Iris pigment epithelial cell (primary cell): ENCODE measurements around the gene ZNF778.
"Not testable (repeated sequence)": the region's sequence is repeated elsewhere in the genome, so short reads cannot be mapped to it uniquely, and the experiment has no call there.

Experiments used
- DNase-seq: peaks from one replicate; pipeline ENCODE4 v3.0.0-alpha.2; 2011; ENCODE audit warnings: low read depth

ZNF778 gene

DNA sequence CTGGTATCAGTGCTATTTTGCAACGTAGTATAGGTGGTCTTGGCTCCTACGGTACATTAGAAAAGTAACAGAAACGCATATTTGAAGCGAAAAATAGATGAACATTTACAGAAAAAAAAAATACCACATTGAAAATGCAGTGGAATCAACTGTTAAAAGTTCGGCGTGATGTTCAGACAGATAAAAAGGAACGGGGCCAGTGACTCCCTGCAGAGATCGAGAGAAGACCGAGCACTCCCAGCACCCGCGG is 440 bp upstream of the ZNF778 start:
- DNase-seq, result no peak

DNA sequence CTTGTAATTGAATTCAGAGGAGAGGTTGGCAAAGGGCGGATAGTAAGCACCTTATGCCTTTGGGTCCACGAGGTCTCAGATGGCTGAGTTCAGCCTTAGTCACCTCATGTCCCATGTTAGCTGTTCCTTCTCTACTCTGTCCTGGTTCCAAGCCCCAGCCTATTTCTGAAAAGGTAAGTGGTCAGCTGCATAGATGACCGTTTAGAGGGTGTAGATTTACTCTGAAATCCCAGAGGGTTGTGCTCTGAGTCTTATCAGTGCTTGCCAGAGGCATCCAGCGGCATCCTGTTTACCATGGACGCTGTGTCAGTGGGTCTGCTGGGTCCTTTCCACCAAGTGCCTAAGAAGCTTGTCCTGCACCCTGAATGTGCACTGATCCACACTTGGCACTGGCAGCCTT is 1.9 kb downstream of the ZNF778 start:
- no peak for DNase-seq

DNA sequence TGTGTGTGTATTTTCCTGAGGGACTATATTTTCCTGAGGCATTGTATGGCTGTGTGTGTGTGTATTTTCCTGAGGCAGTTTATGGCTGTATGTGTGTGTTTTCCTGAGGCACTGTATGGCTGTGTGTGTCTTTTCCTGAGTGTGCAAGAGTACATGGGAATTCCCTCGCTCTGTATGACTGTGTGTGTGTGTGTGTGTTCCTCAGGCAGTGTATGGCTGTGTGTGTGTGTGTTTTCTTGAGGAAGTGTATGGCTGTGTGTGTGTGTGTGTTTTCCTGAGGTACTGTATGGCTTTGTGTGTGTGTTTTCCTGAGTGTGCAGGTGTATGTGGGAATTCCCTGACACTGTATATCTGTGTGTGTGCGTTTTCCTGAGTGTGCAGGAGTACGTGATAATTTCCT is 4.1 kb downstream of the ZNF778 start:
- no peak for DNase-seq

DNA sequence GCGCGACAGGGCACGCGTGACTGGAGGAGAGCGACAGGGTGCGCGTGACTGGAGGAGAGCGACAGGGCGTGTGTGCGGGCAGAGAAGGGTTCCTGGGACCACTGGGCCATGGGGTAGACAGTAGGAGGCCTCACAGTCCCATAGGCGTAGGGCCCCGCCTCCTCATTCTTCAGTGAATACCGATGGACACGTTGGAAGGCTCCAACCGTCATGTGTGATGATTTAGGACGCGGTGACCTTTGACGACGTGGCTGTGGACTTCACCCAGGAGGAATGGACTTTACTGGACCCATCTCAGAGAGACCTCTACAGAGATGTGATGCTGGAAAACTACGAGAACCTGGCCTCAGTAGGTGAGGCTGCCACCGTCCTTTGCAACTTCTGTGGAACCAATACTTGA is 5.4 kb downstream of the ZNF778 start:
- DNase-seq, result no peak

DNA sequence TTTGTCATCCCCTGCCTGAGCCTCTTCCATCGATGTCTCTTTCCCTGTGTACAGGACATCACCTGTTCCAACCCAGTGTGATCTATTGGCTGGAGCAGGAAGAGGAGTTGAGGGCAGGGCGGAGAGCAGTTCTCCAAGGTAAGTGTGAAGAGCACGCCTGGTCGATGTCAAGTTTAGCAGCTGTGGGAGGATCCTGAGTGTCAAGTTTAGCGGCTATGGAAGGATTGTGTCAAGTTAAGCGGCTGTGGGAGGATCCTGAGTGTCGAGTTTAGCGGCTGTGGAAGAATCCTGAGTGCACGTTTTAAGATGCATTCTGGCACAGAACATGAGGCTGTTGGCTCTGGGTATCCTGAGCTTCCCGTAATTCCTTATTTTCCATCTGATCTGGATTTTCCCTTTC is 7.2 kb downstream of the ZNF778 start:
- no peak for DNase-seq

DNA sequence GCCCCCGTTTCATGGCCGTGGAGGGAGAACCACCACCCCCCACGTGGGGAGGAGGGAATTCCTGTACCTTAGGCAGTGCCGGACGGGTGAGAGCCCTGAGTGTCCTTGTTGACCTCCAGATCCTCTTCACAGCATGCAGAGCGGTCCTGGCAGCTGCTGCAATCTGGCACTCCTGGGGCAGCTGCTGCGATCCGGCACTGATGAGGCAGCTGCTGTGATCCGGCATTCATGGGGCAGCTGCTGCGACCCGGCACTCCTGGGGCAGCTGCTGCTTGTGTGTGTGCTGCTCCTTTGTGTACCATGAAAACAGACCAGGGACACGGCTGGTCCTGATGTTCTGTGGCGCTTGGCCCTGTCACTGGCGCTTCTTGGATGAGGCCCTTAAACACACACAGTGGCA is 12.8 kb downstream of the ZNF778 start:
- DNase-seq, result no peak

DNA sequence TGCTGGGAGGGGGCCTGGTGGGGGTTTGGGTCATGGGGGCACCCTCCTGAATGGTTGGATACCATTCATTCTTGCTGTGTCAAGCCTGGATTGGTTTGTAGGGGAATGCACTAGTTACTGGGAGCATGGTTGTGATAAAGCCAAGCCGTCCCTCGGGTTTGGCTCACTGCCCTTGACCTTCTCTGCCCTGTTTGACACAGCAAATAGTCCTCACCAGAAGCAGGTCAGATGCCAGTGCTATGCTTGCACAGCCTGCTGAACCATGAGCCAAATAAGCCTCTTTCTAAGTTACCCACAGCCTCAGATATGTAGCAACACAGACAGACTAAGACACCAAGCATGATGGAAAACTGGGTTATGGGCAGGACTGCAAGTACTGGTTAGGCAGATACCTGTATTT is 14.6 kb downstream of the ZNF778 start:
- DNase-seq, result no peak

DNA sequence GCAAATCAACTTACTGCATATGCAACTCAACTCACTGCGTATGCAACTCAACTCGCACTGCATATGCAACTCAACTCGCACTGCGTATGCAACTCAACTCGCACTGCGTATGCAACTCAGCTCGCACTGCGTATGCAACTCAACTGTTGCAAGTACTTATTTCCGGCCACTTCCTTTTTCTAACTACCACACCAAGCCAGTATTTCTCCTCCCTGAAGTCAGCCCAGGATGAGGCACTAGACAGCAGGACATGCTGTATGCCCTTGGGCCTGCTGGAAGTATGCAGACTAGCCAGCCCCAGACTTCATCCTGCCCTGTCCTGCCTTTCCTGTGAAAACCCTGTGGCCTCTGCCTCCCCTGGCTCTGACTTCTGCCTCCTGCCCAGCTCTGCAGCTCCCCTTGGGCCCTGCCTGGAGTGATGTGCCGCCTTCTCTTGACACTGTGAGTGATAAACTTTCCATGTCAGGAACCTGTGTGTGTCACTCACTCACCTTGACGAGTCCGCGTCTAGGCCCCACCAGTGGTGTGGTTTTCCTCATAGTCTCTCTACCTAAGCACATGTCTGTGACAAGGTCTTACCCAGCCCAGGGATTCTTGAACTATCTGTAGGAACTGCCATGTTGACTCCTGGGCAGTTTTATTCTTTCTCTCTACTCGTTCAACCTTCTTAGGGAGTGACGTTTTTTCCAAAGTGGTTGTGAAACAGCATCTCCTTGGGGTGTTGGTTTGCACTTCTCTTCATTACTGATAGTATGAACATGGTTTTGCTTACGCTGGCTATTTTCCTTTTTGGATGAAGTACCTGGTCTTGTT is 16.4 kb downstream of the ZNF778 start:
- DNase-seq, result no peak

DNA sequence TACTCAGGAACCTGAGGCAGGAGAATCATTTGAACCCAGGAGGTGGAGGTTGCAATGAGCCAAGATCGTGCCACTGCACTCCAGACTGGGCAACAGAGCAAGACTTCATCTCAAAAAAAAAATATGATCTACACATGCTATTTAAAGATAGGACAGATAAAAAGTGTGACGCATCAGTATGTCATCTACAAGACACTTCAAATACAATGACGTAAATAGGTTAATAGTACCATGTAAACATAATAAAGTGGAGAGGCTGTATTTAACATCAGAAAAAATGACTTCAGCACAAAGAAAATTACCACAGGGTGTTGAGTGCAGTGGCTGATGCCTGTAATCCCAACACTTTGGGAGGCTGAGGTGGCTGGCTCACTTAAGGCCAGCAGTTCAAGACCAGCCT is 20.2 kb downstream of the ZNF778 start:
- no peak for DNase-seq

DNA sequence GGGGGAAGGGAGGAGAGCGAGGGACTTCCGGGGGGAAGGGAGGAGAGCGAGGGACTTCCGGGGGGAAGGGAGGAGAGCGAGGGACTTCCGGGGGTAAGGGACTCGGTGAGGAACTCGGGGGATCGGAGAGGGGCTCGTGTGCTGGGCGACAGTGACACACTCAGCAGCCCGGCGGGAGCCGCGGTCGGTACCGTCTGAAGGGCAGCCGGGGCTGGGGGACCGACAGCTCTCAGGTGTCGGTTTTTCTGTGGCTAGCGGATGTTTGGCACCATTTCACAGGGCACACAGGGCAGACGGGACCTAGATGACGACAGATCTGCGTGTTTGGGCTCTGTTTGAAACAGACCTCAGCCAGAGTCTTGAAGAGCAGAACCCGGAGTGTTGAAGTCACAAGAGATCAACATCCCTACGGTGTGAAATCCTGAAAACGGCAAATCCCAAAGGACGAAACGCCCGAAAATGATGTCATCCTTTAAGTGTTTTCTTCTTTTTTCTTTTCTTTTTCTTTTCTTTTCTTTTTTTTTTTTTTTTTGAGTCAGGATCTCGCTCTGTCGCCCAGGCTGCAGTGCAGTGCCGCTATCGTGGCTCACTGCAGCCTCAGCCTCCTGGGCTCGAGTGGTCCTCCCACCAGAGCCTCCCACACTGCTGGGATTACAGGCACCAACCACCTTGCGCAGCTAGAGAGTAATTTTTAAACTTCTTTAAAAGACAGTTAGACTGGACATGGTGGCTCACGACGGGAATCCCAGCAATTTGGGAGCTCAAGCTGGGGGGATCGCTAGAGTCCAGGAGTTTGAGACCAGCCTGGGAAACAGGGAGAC is 23.9 kb downstream of the ZNF778 start:
- peak; percentile 82 for DNase-seq

DNA sequence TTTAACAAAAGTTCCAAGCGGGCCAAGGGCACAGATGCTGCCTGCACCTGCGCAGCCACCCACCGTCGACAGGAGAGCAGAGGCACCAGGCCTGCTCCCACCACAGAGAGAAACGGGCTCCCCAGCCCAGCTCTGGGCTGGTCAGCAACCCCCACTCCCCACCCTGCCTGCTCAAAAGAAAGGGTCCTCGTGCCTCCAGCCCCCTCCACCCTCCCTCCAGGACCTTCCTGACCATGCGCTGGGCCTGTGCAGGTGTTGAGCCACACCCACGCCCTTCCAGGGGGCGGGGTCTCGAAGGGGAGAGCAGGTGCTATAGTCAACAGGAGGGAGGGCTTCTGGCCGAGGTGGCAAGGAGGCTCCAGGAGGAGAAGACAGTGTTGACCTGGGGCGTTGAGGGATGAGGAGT is 25.3 kb downstream of the ZNF778 start:
- DNase-seq, result no peak

DNA sequence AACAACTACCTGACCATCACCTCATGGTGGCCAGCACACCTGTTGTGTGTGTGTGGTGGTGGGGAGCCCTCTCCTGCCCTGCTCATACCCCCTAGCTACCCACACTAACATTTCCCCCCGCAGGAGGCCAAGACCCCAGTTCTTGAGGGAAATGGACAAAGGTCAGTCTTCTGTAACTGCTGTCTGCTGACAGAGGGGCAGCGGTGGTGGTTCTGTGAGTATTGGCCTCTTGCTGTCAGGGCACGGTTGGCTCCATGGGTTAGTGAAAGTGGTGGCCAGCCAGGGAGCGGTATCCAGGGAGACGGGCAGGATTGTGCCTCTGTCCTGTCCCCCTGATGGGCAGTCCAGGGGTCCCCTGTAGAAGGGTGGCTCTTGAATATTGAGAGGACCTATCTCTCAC is 26.2 kb downstream of the ZNF778 start:
- DNase-seq, result no peak

DNA sequence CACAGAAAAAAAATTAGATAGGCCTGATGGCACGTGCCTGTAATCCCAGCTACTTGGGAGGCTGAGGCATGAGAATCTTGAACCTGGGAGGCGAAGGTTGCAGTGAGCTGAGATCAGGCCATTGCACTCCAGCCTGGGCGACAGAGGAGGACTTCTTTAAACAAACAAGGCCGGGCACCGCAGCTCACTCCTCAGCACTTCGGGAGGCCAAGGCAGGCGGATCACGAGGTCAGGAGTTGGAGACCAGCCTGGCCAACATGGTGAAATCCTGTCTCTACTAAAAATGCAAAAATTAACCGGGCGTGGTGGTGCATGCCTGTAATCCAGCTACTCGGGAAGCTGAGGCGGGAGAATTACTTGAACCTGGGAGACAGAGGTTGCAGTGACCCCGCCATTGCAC is 26.8 kb downstream of the ZNF778 start:
- DNase-seq, result not testable (repeated sequence)

DNA sequence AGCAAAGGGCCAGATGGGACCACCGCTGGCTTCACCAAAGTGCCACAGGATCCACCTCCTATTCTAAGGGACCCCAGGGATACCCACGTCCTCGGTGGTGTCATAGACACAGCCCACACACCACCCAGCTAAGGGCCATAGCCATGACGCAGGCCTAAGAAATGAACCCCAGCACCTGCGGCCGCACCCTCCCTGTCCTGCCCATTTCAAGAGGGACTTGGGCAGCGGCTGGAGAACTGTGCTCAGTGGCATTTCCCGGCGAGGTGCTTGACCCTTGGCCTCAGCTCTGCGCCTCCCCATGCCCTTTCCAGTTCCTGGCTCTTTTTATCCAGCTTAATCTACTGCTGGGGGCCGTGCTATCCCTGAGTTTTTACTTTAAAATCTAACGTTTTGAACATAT is 27.3 kb downstream of the ZNF778 start:
- no peak for DNase-seq

DNA sequence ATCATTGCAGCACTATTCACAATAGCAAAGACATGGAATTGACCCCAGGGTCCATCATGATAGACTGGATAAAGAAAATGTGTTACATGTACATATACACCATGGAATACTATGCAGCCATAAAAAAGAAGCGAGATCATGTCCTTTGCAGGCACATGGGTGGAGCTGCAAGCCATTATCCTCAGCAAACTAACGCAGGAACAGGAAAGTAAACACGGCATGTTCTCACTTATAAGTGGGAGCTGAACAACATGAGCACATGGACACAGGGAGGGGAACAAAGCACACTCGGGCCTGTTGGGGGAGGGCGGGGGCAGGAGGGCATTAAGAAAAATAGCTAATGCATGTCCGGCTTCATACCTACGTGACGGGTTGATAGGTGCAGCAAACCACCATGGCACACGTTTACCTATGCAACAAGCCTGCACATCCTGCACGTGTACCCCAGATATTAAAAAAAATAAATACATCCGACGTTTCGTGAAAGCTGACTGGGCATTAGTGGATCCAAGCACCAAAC is 28.9 kb downstream of the ZNF778 start:
- DNase-seq, result no peak

DNA sequence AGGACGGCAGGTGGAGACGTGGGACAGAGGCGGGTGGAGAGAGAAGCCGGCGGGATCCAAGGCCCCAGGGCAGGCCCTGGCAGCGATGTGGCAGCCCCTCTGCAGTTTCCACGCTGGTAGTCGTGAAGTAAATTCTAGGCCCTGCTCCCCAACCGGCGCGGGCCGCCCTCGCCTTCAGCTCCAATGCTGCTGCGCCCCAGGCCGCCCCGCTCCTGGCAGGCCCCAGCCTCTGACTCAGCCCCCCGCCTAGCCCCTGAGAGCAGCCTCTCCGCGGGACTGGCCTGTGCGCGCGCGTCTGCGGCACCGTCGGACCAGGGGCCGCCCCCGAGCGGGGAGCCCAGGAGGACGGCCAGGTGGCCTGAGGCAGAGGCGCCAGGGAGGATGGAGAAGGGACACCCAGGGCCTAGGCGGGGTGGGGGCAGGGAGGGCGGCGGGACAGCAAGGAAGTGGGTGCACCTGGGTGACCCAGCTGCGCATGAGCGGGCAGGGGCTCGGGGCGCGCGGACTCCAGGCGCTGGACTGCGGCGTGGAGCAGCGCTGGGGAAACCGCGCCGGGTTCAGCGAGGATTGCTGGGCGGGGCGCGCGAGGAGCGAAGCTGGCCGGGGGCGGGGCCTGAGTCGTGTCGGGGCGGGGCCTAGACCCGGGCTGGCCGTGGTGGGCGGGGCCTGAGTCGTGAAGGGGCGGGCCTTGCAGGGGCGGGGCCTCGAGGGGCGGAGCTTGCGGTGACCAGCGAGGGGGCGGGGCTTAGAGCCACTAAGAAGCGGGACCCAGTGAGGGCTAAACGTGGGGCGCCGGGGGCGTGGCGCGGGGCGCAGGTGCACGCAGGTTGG is 29.6 kb downstream of the ZNF778 start:
- peak; percentile 80 for DNase-seq

DNA sequence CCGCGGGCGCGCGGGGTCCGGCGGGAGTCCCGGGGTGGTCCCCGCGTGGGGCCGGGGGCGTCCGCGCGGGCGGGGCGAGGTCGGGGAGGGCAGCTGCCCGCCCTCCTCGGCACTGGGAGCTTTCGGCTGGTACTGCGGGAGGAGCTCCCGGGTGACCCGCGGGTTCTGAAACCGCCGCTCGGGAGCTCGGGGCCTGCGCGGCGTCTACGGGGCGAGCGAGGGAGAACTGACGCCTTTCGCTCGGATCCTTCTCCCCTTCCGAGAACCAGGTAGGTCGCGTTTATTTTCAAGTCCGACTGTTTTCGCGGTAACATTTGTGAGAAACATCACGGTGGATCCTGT is 30.2 kb downstream of the ZNF778 start:
- not testable (repeated sequence) for DNase-seq

DNA sequence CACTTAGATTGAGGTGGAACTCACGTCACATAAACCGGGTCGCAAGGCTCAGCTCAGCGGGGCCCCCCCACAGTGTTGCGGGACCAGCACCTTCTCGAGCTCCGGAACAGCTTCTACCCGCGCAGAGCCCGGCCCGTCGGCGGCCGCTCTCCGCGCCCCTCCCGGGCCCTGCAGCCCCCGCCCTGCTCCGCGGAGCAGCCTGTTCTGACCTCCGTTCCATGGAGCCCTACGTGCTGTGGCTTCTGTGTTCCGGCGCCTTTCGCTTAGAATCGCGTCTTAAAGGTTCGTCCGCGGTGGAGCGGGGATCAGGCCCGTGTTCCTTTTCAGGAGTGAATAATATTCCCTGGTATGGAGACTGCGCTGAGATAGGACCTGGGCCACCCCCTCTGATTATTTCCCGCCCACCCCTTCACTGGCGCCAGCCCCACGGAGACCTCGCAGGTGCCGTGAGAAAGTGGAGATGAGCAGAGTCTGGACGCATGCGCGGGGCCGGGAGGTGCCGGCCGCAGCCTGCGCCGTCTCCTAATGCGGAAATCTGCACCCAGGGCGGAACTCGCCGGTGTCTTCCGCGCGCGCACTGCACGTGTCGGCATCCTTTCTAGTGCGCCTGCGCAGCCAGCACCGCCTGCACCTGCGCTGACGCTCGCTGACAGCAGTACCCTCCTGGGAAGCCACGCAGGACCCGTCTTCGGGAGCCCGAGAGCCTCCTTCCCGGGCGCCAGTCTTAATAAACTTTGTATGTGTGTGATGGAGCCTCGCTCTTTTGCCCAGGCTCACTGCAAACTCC is 30.9 kb downstream of the ZNF778 start:
- no peak for DNase-seq

DNA sequence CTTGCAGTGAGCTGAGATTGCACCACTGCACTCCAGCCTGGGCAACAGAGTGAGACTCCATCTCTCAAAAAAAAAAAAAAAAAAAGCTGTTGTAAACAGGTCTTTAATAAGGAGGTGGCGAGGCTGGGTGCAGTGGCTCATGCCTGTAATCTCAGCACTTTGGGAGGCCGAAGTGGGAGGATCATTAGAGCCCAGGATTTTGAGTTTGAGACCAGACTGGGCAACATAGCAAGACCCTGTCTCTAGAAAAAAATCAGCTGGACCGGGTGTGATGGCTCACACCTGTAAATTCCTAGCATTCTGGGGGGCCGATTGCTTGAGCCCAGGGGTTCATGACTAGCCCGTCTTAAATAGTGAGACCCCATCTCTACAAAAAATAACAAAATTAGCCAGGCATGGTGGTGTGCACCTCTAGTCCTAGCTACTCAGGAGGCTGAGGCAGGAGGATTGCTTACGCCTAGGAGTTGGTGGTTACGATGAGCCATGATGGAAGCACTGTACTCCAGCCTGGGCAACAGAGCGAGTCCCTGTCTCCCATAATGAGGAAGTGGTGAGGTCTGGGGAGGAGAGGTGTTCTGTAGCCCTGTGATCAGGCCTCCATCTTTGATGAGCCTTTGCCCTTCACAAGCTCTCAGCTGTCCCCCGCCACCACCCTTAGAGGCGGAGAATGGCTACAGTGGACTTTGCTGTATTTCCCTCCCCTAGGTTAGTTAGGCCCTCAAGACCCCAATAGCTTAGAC is 36.2 kb downstream of the ZNF778 start:
- no peak for DNase-seq

DNA sequence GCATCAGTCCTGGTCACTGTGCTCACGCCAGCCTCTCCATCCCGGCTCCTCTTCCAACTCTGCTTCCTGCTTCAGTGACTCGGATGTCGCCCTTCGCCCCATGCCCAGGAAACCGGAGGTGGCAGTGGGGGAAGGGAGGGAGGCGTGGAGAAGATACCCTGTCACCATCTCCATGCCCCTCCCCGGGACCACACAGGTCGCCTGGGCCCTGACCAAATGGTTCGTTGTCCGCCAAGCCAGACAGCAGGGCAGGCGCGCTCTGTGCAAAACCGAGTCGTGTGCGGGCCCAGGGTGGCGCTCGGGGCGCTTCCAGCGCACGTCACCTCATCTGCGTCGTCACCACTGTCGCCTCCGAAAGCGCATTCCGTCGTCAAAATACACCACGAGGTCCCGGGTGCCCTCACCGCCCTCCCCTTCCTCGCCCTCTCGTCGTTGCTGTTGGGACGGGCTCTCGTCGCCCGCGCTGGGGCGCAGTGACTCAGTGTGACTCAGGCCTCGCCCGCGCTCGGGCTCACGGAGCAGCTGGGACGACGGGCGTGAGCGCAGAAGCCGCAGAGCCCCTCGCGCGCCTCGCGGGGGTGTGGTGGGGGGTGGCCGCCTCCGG is 39.2 kb downstream of the ZNF778 start:
- DNase-seq, result peak; percentile 40

DNA sequence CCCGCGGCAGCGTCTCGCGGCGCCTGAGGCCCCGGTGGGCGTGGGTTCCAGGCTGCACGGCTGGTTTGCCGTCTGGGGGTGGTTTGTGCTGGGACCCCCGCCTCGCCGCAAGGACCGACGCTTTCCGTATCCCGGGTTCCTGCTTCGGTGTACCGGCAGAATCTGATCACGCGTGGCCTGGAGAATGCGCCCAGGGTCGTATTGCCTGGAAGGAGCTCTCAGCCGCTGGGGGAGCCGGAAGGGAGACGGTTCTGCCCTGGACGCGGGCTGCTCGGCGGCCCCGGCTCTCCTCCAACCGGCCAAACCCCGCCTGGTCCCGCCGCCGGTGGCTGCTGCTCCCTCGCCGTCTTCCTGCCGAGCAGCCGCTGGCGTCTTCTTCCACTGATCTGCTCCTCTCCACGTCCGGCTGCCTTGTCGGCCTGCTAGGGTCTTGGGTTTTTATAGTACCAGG is 39.8 kb downstream of the ZNF778 start:
- peak; percentile 20 for DNase-seq
